ENCODE results near the gene PSPN. TPM values are rescaled to one million over a fixed set of nuclear protein-coding genes. Genes with fewer than 3 reads are reported as not detected.

PSPN gene
- total RNA-seq, 1 donor from 2014 or later: 1.5 TPM

- no peak for DNase-seq
Observed at GRCh38 chr19:6325614-6326013, 50.1 kb downstream of the PSPN start.

Small RNA genes lying within 50 kb of the gene (small RNA-seq; reads per million reads assigned to genes)
- gene MIR6790 (ENCODE audit: low replicate concordance): not detected
- not detected for gene MIR6885 (ENCODE audit: low replicate concordance)

Other genes starting within 250 kb of the PSPN start
- gene ACSBG2, start 240.3 kb downstream of the PSPN start, total RNA-seq: not detected
- gene MLLT1, start 96.0 kb downstream of the PSPN start, total RNA-seq: 7.5 TPM
- not detected for gene ACER1, start 42.3 kb downstream of the PSPN start, total RNA-seq
- 34.8 TPM for gene CLPP, start 14.4 kb downstream of the PSPN start, total RNA-seq
- gene ALKBH7, start 3.1 kb downstream of the PSPN start, total RNA-seq: 92.1 TPM
- 32.1 TPM for gene GTF2F1, start 17.2 kb upstream of the PSPN start, total RNA-seq
- gene KHSRP, start 48.9 kb upstream of the PSPN start, total RNA-seq: 125 TPM
- gene SLC25A41, start 57.8 kb upstream of the PSPN start, total RNA-seq: 0.41 TPM
- 46.7 TPM for gene SLC25A23, start 83.9 kb upstream of the PSPN start, total RNA-seq
- gene CRB3, start 88.3 kb upstream of the PSPN start, total RNA-seq: 2.7 TPM
- gene DENND1C, start 105.9 kb upstream of the PSPN start, total RNA-seq: 0.51 TPM
- gene TUBB4A, start 126.4 kb upstream of the PSPN start, total RNA-seq: 1.6 TPM
- 0.62 TPM for gene TNFSF9, start 155.1 kb upstream of the PSPN start, total RNA-seq
- not detected for gene CD70, start 215.2 kb upstream of the PSPN start, total RNA-seq